Fibroblast of lung (primary cell): ENCODE measurements around the gene TMEM239. TPM values are rescaled to one million over a fixed set of nuclear protein-coding genes. Genes with fewer than 3 reads are reported as not detected.

Experiments
- DNase-seq, 2 donors: peaks; one replicate each; pipeline versions ENCODE4 v3.0.0 to v3.0.0-alpha.2; 2010; ENCODE audit warnings: low read depth in 2 of 2
- H2AFZ ChIP-seq: 2 replicates; pipeline ENCODE4 v1.5.1; 2012; ENCODE audit warnings: low read length, control low read depth, inconsistent platforms
- H3K27ac ChIP-seq: 2 replicates; pipeline ENCODE4 v1.5.1; 2011; ENCODE audit warnings: low read length, control low read depth; ENCODE audit not compliant: insufficient read depth
- H3K27me3 ChIP-seq: 2 replicates; pipeline ENCODE4 v1.5.1; 2011; ENCODE audit warnings: mild to moderate bottlenecking, low read length; ENCODE audit not compliant: control insufficient read depth, insufficient read depth
- H3K36me3 ChIP-seq: 2 replicates; pipeline ENCODE4 v1.5.1; 2011; ENCODE audit warnings: low read length; ENCODE audit not compliant: control insufficient read depth, insufficient read depth
- H3K4me1 ChIP-seq: 2 replicates; pipeline ENCODE4 v1.5.1; 2011; ENCODE audit warnings: low read length; ENCODE audit not compliant: control insufficient read depth, insufficient read depth; ENCODE audit errors: extremely low read depth
- H3K4me2 ChIP-seq: 2 replicates; pipeline ENCODE4 v1.5.1; 2011; ENCODE audit warnings: low read length, control low read depth; ENCODE audit not compliant: insufficient read depth; ENCODE audit errors: extremely low read depth
- H3K4me3 ChIP-seq, 4 experiments: fragments of 200-600 bp in 1 of 4; sonication (generic) in 1 of 4; replicated peaks in 1 of 4; 2 replicates each; pipeline ENCODE4 v1.5.1; 2011 to 2016; ENCODE audit warnings: low read length in 4 of 4, low read depth in 3 of 4, mild to moderate bottlenecking in 3 of 4, control low read depth in 2 of 4, inconsistent platforms in 1 of 4, mixed read lengths in 1 of 4; ENCODE audit not compliant: insufficient read depth in 1 of 4; ENCODE audit errors: control extremely low read depth in 1 of 4
- H3K79me2 ChIP-seq: 2 replicates; pipeline ENCODE4 v1.5.1; 2012; ENCODE audit warnings: mild to moderate bottlenecking, low read length, inconsistent platforms; ENCODE audit not compliant: control insufficient read depth, insufficient read depth
- H3K9ac ChIP-seq: 2 replicates; pipeline ENCODE4 v1.5.1; 2011; ENCODE audit warnings: mild to moderate bottlenecking, low read length, control low read depth; ENCODE audit not compliant: insufficient read depth
- H3K9me3 ChIP-seq: 2 replicates; pipeline ENCODE4 v1.5.1; 2012; ENCODE audit warnings: low read depth, low read length; ENCODE audit not compliant: control insufficient read depth, insufficient read depth
- H4K20me1 ChIP-seq: 2 replicates; pipeline ENCODE4 v1.5.1; 2011; ENCODE audit warnings: low read length; ENCODE audit not compliant: control insufficient read depth, insufficient read depth; ENCODE audit errors: extremely low read depth
- EZH2 ChIP-seq: IDR thresholded peaks from 2 replicates; pipeline ENCODE4 v1.5.1; 2012; ENCODE audit warnings: low read length, control low read depth, mild to moderate bottlenecking; ENCODE audit errors: missing control alignments
- polyA plus RNA-seq, 2 donors: library from polyadenylated mRNA; depleted of rRNA in 1 of 2; stranded (reverse) in 1 of 2; unstranded in 1 of 2; fragments of >200 nt; gene quantifications; 2 replicates each; pipeline ENCODE4 v1.2.1, GENCODE V29; 2011 to 2012; ENCODE audit warnings: missing spikeins in 1 of 2
- total RNA-seq: library from RNA; depleted of rRNA; stranded (reverse); fragments of >200 nt; gene quantifications from 2 replicates; pipeline ENCODE4 v1.2.1, GENCODE V29; 2014
- TF ChIP-seq, protein P1 (sequence below), 2 donors: IDR thresholded peaks in 1 of 2; conservative IDR thresholded peaks in 1 of 2; 1 replicate in 1 of 2; 2 replicates in 1 of 2; pipeline ENCODE4 v1.5.1; 2011 to 2012; ENCODE audit warnings: low read length in 2 of 2, control low read depth in 1 of 2, inconsistent platforms in 1 of 2, low read depth in 1 of 2, mild to moderate bottlenecking in 1 of 2

Gene TMEM239
- total and polyA plus RNA-seq, 2 donors (not counting 1 experiment from before 2014, with no cell fraction given): 0.03 TPM; not detected in 1

DNA sequence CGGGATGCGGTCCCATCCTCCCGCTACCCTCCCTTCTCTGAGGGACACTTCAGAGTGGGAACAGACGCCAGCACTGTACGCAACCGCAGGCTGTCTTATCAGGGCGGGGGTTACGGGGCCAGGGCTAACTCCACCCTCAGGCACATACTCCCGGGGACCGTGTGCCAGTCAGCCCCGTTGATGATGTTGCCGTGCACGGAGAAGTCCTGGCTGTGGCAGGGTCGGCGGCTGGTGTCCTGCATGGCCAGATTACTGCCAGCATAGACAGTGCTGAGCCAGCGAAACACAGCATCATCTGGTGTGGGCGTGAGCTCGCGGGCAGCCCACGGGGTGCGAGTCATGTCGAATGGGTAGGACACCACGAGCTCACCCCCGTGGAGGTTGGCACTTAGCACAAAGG, 20.7 kb upstream of the TMEM239 start:
- H3K79me2 ChIP-seq: no peaks in the 10 kb centered on the region
- no peak overlapping the region for H3K4me2 ChIP-seq
- H4K20me1 ChIP-seq: no peaks in the 10 kb centered on the region
- H3K27me3 ChIP-seq: peaks cover 27% of the 10 kb centered on the region
- DNase-seq: no peak
- H3K27ac ChIP-seq: no peak overlapping the region
- H2AFZ ChIP-seq: no peak overlapping the region
- TF ChIP-seq, protein P1, sequence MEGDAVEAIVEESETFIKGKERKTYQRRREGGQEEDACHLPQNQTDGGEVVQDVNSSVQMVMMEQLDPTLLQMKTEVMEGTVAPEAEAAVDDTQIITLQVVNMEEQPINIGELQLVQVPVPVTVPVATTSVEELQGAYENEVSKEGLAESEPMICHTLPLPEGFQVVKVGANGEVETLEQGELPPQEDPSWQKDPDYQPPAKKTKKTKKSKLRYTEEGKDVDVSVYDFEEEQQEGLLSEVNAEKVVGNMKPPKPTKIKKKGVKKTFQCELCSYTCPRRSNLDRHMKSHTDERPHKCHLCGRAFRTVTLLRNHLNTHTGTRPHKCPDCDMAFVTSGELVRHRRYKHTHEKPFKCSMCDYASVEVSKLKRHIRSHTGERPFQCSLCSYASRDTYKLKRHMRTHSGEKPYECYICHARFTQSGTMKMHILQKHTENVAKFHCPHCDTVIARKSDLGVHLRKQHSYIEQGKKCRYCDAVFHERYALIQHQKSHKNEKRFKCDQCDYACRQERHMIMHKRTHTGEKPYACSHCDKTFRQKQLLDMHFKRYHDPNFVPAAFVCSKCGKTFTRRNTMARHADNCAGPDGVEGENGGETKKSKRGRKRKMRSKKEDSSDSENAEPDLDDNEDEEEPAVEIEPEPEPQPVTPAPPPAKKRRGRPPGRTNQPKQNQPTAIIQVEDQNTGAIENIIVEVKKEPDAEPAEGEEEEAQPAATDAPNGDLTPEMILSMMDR (conservative IDR thresholded peaks at IDR 0.05 in 1 of 2, IDR thresholded peaks at IDR 0.05 in 1 of 2; ENCODE audit: low read depth in 1 of 2, low read length in 2 of 2): no peak
- TF ChIP-seq EZH2: no peak
- H3K9ac ChIP-seq: no peak overlapping the region
- no peaks in the 10 kb centered on the region for H3K9me3 ChIP-seq
- no peak overlapping the region for H3K4me3 ChIP-seq
- H3K36me3 ChIP-seq: no peaks in the 10 kb centered on the region
- peaks cover 2% of the 10 kb centered on the region for H3K4me1 ChIP-seq

DNA sequence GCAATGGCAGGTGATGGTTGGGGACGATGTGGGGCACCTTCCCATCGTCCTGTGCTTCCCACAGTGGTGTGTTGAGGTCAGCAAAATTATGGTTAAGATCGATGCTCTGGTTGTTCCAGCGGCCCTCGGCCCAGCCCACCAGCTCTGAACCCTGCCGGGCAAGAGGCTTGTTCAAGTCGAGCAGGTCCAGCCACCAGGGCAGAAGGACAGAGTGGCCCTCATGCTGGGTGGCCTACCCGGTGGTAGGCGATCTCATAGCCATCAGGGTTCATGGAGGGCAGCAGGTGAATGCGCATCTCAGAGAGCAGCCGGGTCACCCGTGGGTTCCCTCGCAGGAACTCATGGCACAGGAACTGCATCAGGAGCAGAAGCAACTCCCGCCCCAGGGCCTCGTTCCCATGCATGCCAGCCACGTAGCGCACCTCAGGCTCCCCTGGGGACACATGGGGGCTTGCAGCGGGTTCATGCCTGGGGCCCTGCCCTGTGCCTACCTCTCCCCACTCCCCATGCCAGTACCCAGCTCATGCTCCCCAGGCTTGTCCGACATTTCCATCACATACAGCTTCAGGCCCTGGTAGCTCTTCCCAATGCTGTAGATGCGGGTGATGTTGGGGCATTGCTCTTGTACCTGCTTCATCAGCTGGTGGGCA, 20.0 kb upstream of the TMEM239 start:
- H3K9me3 ChIP-seq: no peaks in the 10 kb centered on the region
- peaks cover 2% of the 10 kb centered on the region for H3K4me1 ChIP-seq
- no peaks in the 10 kb centered on the region for H3K36me3 ChIP-seq

DNA sequence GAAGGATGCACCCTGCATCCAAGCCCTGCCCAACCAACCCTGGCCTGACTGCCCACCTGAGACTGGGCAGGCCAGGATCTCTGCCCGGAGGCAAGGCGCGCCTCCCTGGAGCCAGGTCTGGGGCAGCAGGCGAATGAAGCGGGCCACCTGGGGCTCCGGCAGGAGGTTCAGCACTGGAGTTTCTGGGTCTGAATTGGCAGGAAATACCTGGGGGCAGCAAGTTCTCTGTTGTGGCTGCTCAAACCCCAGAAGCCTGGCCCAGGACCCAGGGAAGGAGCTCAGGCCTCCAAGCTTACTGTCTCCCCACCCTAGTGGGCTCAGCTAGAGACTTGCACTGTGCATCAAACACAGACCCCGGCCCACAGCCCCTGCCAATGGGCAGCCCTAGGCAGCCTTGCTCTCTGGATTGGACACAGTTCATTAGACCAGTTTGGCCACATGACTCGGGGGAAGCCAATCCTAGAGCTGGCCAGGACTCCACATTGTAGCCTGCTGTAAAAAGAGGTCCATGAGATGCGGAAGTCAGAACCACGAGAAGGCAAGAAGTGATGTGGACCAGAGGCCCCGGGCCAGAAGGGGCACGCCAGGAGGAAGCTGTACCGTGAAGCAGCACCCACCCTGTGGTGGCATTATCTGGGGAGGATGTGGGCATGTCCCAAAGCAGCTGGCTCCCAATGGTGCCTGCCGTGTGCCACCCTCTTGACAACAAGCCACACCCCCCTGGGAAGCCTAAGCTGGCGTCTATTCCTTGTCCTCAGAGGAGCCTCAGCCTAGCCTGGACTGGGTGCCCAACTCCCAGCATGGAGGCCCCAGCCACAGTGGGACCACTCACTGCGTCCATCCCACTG, 18.8 kb upstream of the TMEM239 start:
- no peak overlapping the region for H3K27ac ChIP-seq
- no peaks in the 10 kb centered on the region for H3K36me3 ChIP-seq
- H3K4me2 ChIP-seq: no peak overlapping the region
- no peaks in the 10 kb centered on the region for H3K9me3 ChIP-seq
- no peaks in the 10 kb centered on the region for H3K79me2 ChIP-seq
- H3K27me3 ChIP-seq: peaks cover 40% of the 10 kb centered on the region
- H3K4me1 ChIP-seq: peaks cover 2% of the 10 kb centered on the region
- no peak overlapping the region for H3K9ac ChIP-seq
- DNase-seq: no peak
- no peaks in the 10 kb centered on the region for H4K20me1 ChIP-seq
- no peak overlapping the region for H3K4me3 ChIP-seq
- no peak for TF ChIP-seq EZH2
- TF ChIP-seq, protein P1 (conservative IDR thresholded peaks at IDR 0.05 in 1 of 2, IDR thresholded peaks at IDR 0.05 in 1 of 2; ENCODE audit: low read depth in 1 of 2, low read length in 2 of 2): no peak
- H2AFZ ChIP-seq: no peak overlapping the region

More for the DNA sequence above, 20.0 kb upstream of the TMEM239 start:
- Histone ChIP-seq H3K79me2 (no peaks in the 10 kb centered on the region), H3K27ac (no peak overlapping the region), H3K4me2 (no peak overlapping the region), H3K4me3 (no peak overlapping the region), H4K20me1 (no peaks in the 10 kb centered on the region), H3K9ac (no peak overlapping the region), H2AFZ (no peak overlapping the region), H3K27me3 (peaks cover 32% of the 10 kb centered on the region)
- TF ChIP-seq EZH2: no peak
- TF ChIP-seq, protein P1 (conservative IDR thresholded peaks at IDR 0.05 in 1 of 2, IDR thresholded peaks at IDR 0.05 in 1 of 2; ENCODE audit: low read depth in 1 of 2, low read length in 2 of 2): no peak
- no peak for DNase-seq
